Memory B cell (primary cell): Measurements from ENCODE around the gene ERCC1.

Experiments used
- ATAC-seq: fragments of 150-1000 bp; cut with Tn5 transposase; 2 replicates; pipeline ENCODE4 v1.10.0; 2021; ENCODE audit warnings: low read depth, mild to moderate bottlenecking, moderate library complexity
- DNase-seq, 2 donors: peaks; one replicate each; pipeline ENCODE4 v3.0.0; 2022; ENCODE audit warnings: low spot score in 2 of 2
- H3K27ac Mint-ChIP-seq: one replicate; pipeline ENCODE4 v1.8.0; 2022; ENCODE audit warnings: mild to moderate bottlenecking, moderate library complexity, mixed read lengths
- H3K27me3 Mint-ChIP-seq: one replicate; pipeline ENCODE4 v1.8.0; 2022; ENCODE audit warnings: mixed read lengths
- H3K36me3 Mint-ChIP-seq: one replicate; pipeline ENCODE4 v1.8.0; 2022; ENCODE audit warnings: mild to moderate bottlenecking, mixed read lengths
- H3K4me1 Mint-ChIP-seq: one replicate; pipeline ENCODE4 v1.8.0; 2022; ENCODE audit warnings: mixed read lengths
- H3K4me3 Mint-ChIP-seq: one replicate; pipeline ENCODE4 v1.8.0; 2022; ENCODE audit warnings: mild to moderate bottlenecking, moderate library complexity, mixed read lengths
- H3K9me3 Mint-ChIP-seq: one replicate; pipeline ENCODE4 v1.8.0; 2022; ENCODE audit warnings: mixed read lengths

The ERCC1 gene

GRCh38 chr19:45464852-45465441 lies 41.2 kb upstream of the ERCC1 start:
- H3K4me1 Mint-ChIP-seq, result peaks cover 17% of the 10 kb centered on the region
- H3K27me3 Mint-ChIP-seq, result peaks cover 6% of the 10 kb centered on the region
- no peak for ATAC-seq
- peak overlapping the region; percentile 7 for H3K27ac Mint-ChIP-seq
- H3K36me3 Mint-ChIP-seq, result no peaks in the 10 kb centered on the region
- no peak for DNase-seq
- H3K9me3 Mint-ChIP-seq, result no peaks in the 10 kb centered on the region
- no peak overlapping the region for H3K4me3 Mint-ChIP-seq

GRCh38 chr19:45464274-45464673 lies 40.6 kb upstream of the ERCC1 start:
- peak overlapping the region; percentile 7 for H3K27ac Mint-ChIP-seq
- no peak for ATAC-seq
- DNase-seq, result no peak

DNA sequence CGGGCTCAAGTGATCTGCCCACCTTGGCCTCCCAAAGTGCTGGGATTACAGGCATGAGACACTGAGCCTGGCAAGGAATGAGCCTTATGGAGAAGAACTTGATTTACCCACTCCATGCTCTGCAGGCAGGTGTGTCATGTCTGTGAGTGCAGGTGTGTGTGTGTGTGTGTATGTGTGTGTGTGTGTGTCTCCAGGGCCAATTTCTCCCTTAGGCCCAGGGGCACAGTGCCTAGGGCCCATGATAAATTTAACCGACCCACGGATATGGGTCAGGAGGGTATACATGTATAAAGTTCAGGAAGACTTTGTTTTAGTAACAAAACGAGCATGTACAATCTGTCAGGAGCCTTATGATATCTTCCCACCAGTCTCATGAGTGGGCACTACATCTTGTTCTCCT lies 39.5 kb upstream of the ERCC1 start:
- Mint-ChIP-seq H3K9me3 (no peaks in the 10 kb centered on the region), H3K27me3 (peaks cover 6% of the 10 kb centered on the region), H3K36me3 (no peaks in the 10 kb centered on the region), H3K27ac (no peak overlapping the region), H3K4me3 (no peak overlapping the region), H3K4me1 (peaks cover 14% of the 10 kb centered on the region)
- no peak for DNase-seq
- ATAC-seq, result no peak

More at GRCh38 chr19:45464274-45464673, 40.6 kb upstream of the ERCC1 start:
- H3K9me3 Mint-ChIP-seq, result no peaks in the 10 kb centered on the region
- H3K4me3 Mint-ChIP-seq, result no peak overlapping the region
- H3K27me3 Mint-ChIP-seq, result peaks cover 6% of the 10 kb centered on the region
- H3K36me3 Mint-ChIP-seq, result no peaks in the 10 kb centered on the region
- peaks cover 14% of the 10 kb centered on the region for H3K4me1 Mint-ChIP-seq

DNA sequence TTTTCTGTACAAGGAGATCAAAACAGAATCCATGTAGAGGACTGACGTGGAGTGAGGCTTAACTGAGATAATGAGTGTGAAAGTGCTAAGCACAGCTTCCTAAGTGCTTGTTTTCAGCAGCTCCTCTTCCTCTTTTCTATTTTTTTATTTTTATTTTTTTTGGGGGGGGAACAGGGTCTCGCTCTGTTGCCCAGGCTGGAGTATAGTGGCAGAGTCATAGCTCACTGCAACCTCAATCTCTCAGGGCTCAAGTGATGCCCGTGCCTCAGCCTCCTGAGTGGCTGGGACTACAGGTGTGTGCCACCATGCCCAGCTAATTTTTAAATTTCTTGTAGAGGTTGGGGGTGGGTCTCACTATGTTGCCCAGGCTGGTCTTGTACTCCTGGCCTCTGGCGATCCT lies 38.5 kb upstream of the ERCC1 start:
- no peaks in the 10 kb centered on the region for H3K36me3 Mint-ChIP-seq
- no peak overlapping the region for H3K27ac Mint-ChIP-seq
- no peaks in the 10 kb centered on the region for H3K9me3 Mint-ChIP-seq
- peaks cover 14% of the 10 kb centered on the region for H3K4me1 Mint-ChIP-seq
- no peak overlapping the region for H3K4me3 Mint-ChIP-seq
- DNase-seq, result no peak
- peak; percentile 66 for ATAC-seq
- peaks cover 6% of the 10 kb centered on the region for H3K27me3 Mint-ChIP-seq

- H3K27ac Mint-ChIP-seq, result no peak overlapping the region
- H3K4me3 Mint-ChIP-seq, result no peak overlapping the region
- no peaks in the 10 kb centered on the region for H3K36me3 Mint-ChIP-seq
- peaks cover 6% of the 10 kb centered on the region for H3K27me3 Mint-ChIP-seq
- H3K4me1 Mint-ChIP-seq, result peaks cover 19% of the 10 kb centered on the region
- no peaks in the 10 kb centered on the region for H3K9me3 Mint-ChIP-seq
- ATAC-seq (no peak), DNase-seq (no peak)
Measured at GRCh38 chr19:45460807-45461347, 37.2 kb upstream of the ERCC1 start.

GRCh38 chr19:45457776-45458175 lies 34.1 kb upstream of the ERCC1 start:
- H3K36me3 Mint-ChIP-seq, result no peaks in the 10 kb centered on the region
- no peaks in the 10 kb centered on the region for H3K9me3 Mint-ChIP-seq

DNA sequence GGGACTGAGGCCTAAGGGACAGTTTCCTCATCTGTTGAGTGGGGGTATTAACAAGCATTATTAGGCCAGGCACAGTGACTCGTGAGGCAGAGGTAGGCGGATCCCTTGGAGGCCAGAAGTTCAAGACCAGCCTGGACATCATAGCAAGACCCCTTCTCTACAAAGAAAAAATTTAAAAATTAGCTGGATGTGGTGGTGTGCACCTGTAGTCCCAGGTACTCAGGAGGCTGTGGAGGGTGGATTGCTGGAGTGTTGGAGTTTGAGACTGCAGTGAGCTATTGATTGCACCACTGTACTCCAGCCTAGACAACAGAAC lies 32.7 kb upstream of the ERCC1 start:
- Mint-ChIP-seq H3K4me3 (no peak overlapping the region), H3K27ac (peak overlapping the region; percentile 94)

More at GRCh38 chr19:45457776-45458175, 34.1 kb upstream of the ERCC1 start:
- DNase-seq (no peak), ATAC-seq (no peak)
- Mint-ChIP-seq H3K4me1 (peaks cover 26% of the 10 kb centered on the region), H3K4me3 (no peak overlapping the region), H3K27ac (no peak overlapping the region), H3K27me3 (no peaks in the 10 kb centered on the region)

DNA sequence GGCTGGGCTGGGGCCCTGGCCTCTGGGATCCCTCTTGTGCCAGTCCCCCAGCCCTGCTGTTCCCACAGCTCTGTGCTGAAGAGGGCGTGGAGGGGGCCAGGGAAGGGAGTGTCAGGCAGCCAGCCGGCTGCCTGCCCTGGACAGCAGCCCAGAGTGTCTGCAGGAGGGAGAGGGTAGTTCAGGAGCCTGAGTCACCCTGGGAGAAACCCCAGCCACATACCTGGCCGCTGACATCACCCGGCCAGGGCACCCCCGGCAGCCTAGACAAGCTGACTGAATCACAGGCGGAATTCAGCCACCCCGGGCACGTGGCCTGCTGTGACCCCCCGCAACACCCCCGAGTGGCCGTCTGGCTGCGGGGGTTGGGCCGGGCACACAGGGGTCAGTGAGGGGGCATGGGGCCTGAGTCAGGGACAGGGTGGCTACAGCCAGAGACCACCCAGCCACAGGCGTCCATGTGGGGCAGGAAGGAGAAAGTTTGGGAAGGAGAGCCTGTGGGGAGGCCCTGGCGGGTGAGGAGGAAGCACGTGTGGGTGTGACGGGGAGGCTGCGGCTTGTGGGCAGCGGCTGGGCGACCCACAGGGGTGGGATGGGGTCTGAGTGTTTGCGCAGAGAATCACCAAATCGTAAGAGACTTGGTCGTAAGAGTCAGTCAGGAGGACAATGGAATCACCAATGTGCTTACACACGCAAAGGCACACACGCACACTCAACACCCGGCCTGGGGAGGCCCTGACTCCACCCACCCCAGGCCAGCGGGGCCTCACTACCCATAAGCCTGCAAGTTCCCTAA lies 32.2 kb upstream of the ERCC1 start:
- peak; percentile 49 for ATAC-seq
- Mint-ChIP-seq H3K4me1 (peaks cover 39% of the 10 kb centered on the region), H3K27me3 (no peaks in the 10 kb centered on the region), H3K9me3 (no peaks in the 10 kb centered on the region), H3K36me3 (no peaks in the 10 kb centered on the region), H3K27ac (peak overlapping the region; percentile 94), H3K4me3 (peak overlapping the region; percentile 46)
- peak; percentile 32 to 56 for DNase-seq

More for the DNA sequence above, 32.7 kb upstream of the ERCC1 start:
- DNase-seq (no peak), ATAC-seq (no peak)
- no peaks in the 10 kb centered on the region for H3K36me3 Mint-ChIP-seq
- no peaks in the 10 kb centered on the region for H3K27me3 Mint-ChIP-seq
- H3K9me3 Mint-ChIP-seq, result no peaks in the 10 kb centered on the region
- H3K4me1 Mint-ChIP-seq, result peaks cover 34% of the 10 kb centered on the region

DNA sequence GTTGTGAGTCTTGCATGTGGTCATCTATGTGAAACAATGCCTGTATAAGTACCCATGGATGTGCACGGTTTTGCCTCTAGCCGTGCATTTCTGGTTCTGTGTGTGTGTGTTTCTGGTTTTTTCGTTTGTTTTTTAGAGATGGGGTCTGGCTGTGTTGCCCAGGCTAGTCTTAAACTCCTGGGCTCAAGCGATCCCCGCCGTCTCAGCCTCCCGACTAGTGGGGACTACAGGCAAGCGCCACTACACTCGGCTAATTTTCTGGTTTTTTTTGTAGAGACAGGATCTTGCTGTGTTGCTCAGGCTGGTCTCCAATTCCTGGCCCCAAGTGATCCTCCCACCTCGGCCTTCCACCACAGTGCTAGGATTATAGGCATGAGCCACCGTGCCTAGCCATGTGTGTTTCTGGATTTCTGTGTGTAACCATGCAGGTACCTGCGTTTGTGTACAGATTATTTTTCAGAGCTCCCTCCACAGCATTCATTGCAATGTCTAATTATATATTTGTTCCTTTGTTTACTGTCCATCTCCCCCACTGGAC lies 28.2 kb upstream of the ERCC1 start:
- ATAC-seq (no peak), DNase-seq (no peak)
- Mint-ChIP-seq H3K27ac (peak overlapping the region; percentile 100), H3K4me1 (peaks cover 44% of the 10 kb centered on the region), H3K36me3 (peaks cover 2% of the 10 kb centered on the region), H3K27me3 (no peaks in the 10 kb centered on the region), H3K9me3 (no peaks in the 10 kb centered on the region), H3K4me3 (peak overlapping the region; percentile 95)

DNA sequence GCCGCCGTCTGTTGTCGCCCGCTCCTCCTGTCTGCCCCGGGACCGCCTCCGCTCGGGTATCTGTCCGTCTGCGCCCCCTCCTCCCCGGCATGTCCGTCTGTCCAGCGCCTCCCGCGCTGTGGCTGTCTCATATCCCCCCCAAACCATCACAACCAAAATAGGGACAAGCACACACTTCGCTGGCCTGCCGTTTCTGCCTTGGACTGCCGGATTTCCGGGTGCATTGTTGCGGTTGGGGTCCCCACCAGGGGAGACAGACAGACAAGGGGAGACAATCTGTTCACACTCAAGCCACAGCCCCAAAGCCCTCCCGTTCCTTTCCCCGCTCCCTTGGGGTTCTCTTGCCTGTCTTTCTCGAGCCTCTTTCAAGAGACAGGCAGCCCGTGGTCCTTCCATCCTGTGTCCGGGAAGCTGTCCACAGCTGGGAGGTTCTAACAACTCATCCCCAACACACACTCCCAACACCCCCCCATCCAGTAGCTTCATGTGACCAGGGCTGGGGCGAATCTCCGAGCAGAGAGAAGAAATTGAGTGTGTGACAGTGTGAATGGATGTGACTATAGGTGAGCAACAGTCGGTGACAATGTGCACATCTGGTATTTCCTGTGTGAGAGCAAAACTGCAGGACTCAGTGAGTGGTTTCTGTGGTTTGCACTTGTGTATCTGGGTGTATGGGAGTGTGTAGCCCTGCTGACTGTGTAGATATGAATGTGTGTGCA lies 27.6 kb upstream of the ERCC1 start:
- DNase-seq (peak; percentile 67 to 71), ATAC-seq (peak; percentile 49)
- Mint-ChIP-seq H3K9me3 (no peaks in the 10 kb centered on the region), H3K4me3 (peak overlapping the region; percentile 95), H3K27me3 (no peaks in the 10 kb centered on the region), H3K36me3 (peaks cover 2% of the 10 kb centered on the region), H3K4me1 (peaks cover 42% of the 10 kb centered on the region), H3K27ac (peak overlapping the region; percentile 100)

- Mint-ChIP-seq H3K4me3 (peak overlapping the region; percentile 94), H3K36me3 (peaks cover 2% of the 10 kb centered on the region), H3K4me1 (peaks cover 39% of the 10 kb centered on the region), H3K27ac (peak overlapping the region; percentile 100), H3K9me3 (no peaks in the 10 kb centered on the region), H3K27me3 (no peaks in the 10 kb centered on the region)
- DNase-seq, result no peak
- peak; percentile 9 for ATAC-seq
Measured at GRCh38 chr19:45450012-45450333, 26.3 kb upstream of the ERCC1 start.

DNA sequence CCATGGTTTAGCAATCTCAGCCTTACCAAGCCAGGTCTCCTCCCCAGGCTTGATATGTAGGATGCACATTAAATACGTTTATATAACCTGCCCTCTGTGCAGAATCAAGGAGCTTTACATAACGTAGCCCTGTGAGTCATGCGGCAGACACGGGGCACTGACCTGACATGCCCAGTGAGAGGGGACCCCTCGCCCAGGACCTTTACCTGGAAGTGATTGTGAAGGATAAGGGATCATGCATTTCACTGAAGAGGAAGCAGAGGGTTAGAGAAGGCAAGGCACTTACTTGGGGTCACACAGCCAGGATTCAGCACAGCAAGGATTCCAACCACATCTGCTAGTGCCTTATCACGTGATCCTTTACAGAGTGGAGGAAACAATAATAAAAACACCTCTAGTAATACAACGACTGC lies 25.2 kb upstream of the ERCC1 start:
- Mint-ChIP-seq H3K4me1 (peaks cover 43% of the 10 kb centered on the region), H3K36me3 (peaks cover 2% of the 10 kb centered on the region), H3K9me3 (no peaks in the 10 kb centered on the region), H3K4me3 (peak overlapping the region; percentile 61), H3K27me3 (no peaks in the 10 kb centered on the region), H3K27ac (peak overlapping the region; percentile 66)
- DNase-seq (no peak), ATAC-seq (no peak)

DNA sequence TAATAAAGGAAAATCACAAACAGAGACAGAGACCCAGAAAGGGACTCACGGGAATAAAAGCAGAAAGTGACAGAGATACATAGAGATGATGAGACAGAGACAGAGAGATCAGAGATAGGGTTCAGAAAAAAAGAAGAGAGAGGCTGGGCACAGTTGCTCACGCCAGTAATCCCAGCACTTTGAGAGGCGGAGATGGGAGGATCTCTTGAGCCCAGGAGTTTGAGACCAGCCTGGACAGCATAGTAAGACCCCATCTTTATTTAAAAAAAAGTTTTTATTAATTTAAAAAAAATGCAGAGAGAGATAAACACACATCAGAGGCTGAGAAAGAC lies 24.7 kb upstream of the ERCC1 start:
- Mint-ChIP-seq H3K9me3 (no peaks in the 10 kb centered on the region), H3K27me3 (no peaks in the 10 kb centered on the region), H3K4me1 (peaks cover 45% of the 10 kb centered on the region), H3K36me3 (peaks cover 2% of the 10 kb centered on the region), H3K4me3 (no peak overlapping the region), H3K27ac (peak overlapping the region; percentile 29)
- ATAC-seq, result no peak
- DNase-seq, result no peak

GRCh38 chr19:45446944-45447343 lies 23.2 kb upstream of the ERCC1 start:
- no peak overlapping the region for H3K27ac Mint-ChIP-seq
- peaks cover 50% of the 10 kb centered on the region for H3K4me1 Mint-ChIP-seq
- no peaks in the 10 kb centered on the region for H3K27me3 Mint-ChIP-seq
- no peaks in the 10 kb centered on the region for H3K9me3 Mint-ChIP-seq
- peaks cover 2% of the 10 kb centered on the region for H3K36me3 Mint-ChIP-seq
- H3K4me3 Mint-ChIP-seq, result no peak overlapping the region
- DNase-seq (no peak), ATAC-seq (no peak)
